Hippocampal formation (tissue), 2 donors: ENCODE measurements around the gene TMCC3.
"Not testable (repeated sequence)": the region's sequence is repeated elsewhere in the genome, so short reads cannot be mapped to it uniquely, and the experiment has no call there.

Experiments
- DNase-seq, 2 donors: peaks; one replicate each; lab custom pipeline; 2025; lab: John Stamatoyannopoulos, UW

Gene TMCC3

GRCh38 chr12:94633401-94633800 lies 17.0 kb downstream of the TMCC3 start:
- DNase-seq: no peak

- no peak for DNase-seq
Observed at GRCh38 chr12:94631058-94631457, 19.3 kb downstream of the TMCC3 start.

- DNase-seq: no peak
Observed at GRCh38 chr12:94628819-94629472, 21.4 kb downstream of the TMCC3 start.

- DNase-seq: no peak
Observed at GRCh38 chr12:94628369-94628768, 22.0 kb downstream of the TMCC3 start.

- DNase-seq: no peak
Observed at GRCh38 chr12:94625531-94625930, 24.8 kb downstream of the TMCC3 start.

GRCh38 chr12:94623161-94623920 lies 27.0 kb downstream of the TMCC3 start:
- no peak for DNase-seq

GRCh38 chr12:94622475-94622874 lies 27.9 kb downstream of the TMCC3 start:
- DNase-seq: no peak

- no peak for DNase-seq
Observed at GRCh38 chr12:94621662-94622359, 28.5 kb downstream of the TMCC3 start.

GRCh38 chr12:94620621-94621020 lies 29.7 kb downstream of the TMCC3 start:
- DNase-seq: no peak

GRCh38 chr12:94618995-94619695 lies 31.2 kb downstream of the TMCC3 start:
- DNase-seq: no peak

- DNase-seq: no peak
Observed at GRCh38 chr12:94617101-94617500, 33.3 kb downstream of the TMCC3 start.

GRCh38 chr12:94616203-94616729 lies 34.1 kb downstream of the TMCC3 start:
- DNase-seq: peak; percentile 81 to 85

GRCh38 chr12:94615260-94616181 lies 34.8 kb downstream of the TMCC3 start:
- DNase-seq: peak; percentile 61 to 63

- peak in 1 of 2 donors; percentile 48 for DNase-seq
Observed at GRCh38 chr12:94614288-94614721, 36.1 kb downstream of the TMCC3 start.

GRCh38 chr12:94609917-94610443 lies 40.4 kb downstream of the TMCC3 start:
- no peak for DNase-seq

- not testable (repeated sequence) for DNase-seq
Observed at GRCh38 chr12:94606810-94607209, 43.5 kb downstream of the TMCC3 start.

- DNase-seq: no peak
Observed at GRCh38 chr12:94604366-94604698, 46.0 kb downstream of the TMCC3 start.

GRCh38 chr12:94603434-94604365 lies 46.7 kb downstream of the TMCC3 start:
- DNase-seq: peak in 1 of 2 donors; percentile 14

GRCh38 chr12:94602024-94602423 lies 48.3 kb downstream of the TMCC3 start:
- no peak for DNase-seq

- not testable (repeated sequence) for DNase-seq
Observed at GRCh38 chr12:94601307-94601706, 49.0 kb downstream of the TMCC3 start.
